Chondrocyte (in vitro differentiated cells): Measurements from ENCODE around the gene COL20A1. TPM values are rescaled to one million over a fixed set of nuclear protein-coding genes. Genes with fewer than 3 reads are reported as not detected.
A peak's percentile ranks its signal among the peaks of the same experiment; 100 is the strongest.
"Not testable (repeated sequence)": the region's sequence is repeated elsewhere in the genome, so short reads cannot be mapped to it uniquely, and the experiment has no call there.

ENCODE experiments used
- DNase-seq: peaks from one replicate; pipeline ENCODE4 v3.0.0; 2021; ENCODE audit warnings: mixed read lengths, low spot score
- H3K27ac Mint-ChIP-seq: one replicate; pipeline ENCODE4 v1.8.0; 2021; ENCODE audit warnings: mild to moderate bottlenecking, moderate library complexity, mixed read lengths; ENCODE audit not compliant: unreplicated experiment
- H3K27me3 Mint-ChIP-seq: 2 replicates; pipeline ENCODE4 v1.8.0; 2021; ENCODE audit warnings: low read depth, mixed read lengths
- H3K36me3 Mint-ChIP-seq: 2 replicates; pipeline ENCODE4 v1.8.0; 2021; ENCODE audit warnings: low read depth, mixed read lengths
- H3K4me1 Mint-ChIP-seq: 2 replicates; pipeline ENCODE4 v1.8.0; 2021; ENCODE audit warnings: low read depth, mild to moderate bottlenecking, mixed read lengths
- H3K4me3 Mint-ChIP-seq: one replicate; pipeline ENCODE4 v1.8.0; 2021; ENCODE audit warnings: mild to moderate bottlenecking, moderate library complexity, mixed read lengths; ENCODE audit not compliant: unreplicated experiment
- H3K9me3 Mint-ChIP-seq: 2 replicates; pipeline ENCODE4 v1.8.0; 2021; ENCODE audit warnings: low read depth, mixed read lengths
- CTCF ChIP-seq: fragments of 200-600 bp; sonication (generic); IDR thresholded peaks from 2 replicates; pipeline ENCODE4 v1.5.0; 2021; ENCODE audit warnings: antibody characterized with exemption, mild to moderate bottlenecking, moderate library complexity
- total RNA-seq: library from RNA; stranded (reverse); gene quantifications from 3 replicates; pipeline ENCODE4 v1.2.1, GENCODE V29; 2021

The COL20A1 gene
- total RNA-seq, 1 donor from 2014 or later: not detected

GRCh38 chr20:63336232-63336752 is 43.3 kb downstream of the COL20A1 start:
- Mint-ChIP-seq H3K27me3 (peaks cover 25% of the 10 kb centered on the region), H3K36me3 (no peaks in the 10 kb centered on the region), H3K4me3 (no peak overlapping the region), H3K27ac (no peak overlapping the region), H3K9me3 (peaks cover 8% of the 10 kb centered on the region), H3K4me1 (peaks cover 33% of the 10 kb centered on the region)
- no peak for DNase-seq
- no peak for TF ChIP-seq CTCF

- peaks cover 2% of the 10 kb centered on the region for H3K36me3 Mint-ChIP-seq
- no peak overlapping the region for H3K4me3 Mint-ChIP-seq
- peak overlapping the region; percentile 15 for H3K27ac Mint-ChIP-seq
- H3K9me3 Mint-ChIP-seq: no peaks in the 10 kb centered on the region
- peaks cover 34% of the 10 kb centered on the region for H3K27me3 Mint-ChIP-seq
- peaks cover 33% of the 10 kb centered on the region for H3K4me1 Mint-ChIP-seq
- no peak for TF ChIP-seq CTCF
- no peak for DNase-seq
Observed at GRCh38 chr20:63337786-63338420, 44.9 kb downstream of the COL20A1 start.

GRCh38 chr20:63339154-63340094 is 46.4 kb downstream of the COL20A1 start:
- peaks cover 36% of the 10 kb centered on the region for H3K27me3 Mint-ChIP-seq
- H3K27ac Mint-ChIP-seq: not testable (repeated sequence)

GRCh38 chr20:63340158-63340688 is 47.2 kb downstream of the COL20A1 start:
- Mint-ChIP-seq H3K27me3 (peaks cover 36% of the 10 kb centered on the region), H3K4me1 (peaks cover 32% of the 10 kb centered on the region)
- not testable (repeated sequence) for H3K27ac Mint-ChIP-seq, H3K36me3 Mint-ChIP-seq, H3K4me3 Mint-ChIP-seq, H3K9me3 Mint-ChIP-seq, DNase-seq

More at GRCh38 chr20:63339154-63340094, 46.4 kb downstream of the COL20A1 start:
- not testable (repeated sequence) for DNase-seq, H3K36me3 Mint-ChIP-seq, H3K4me3 Mint-ChIP-seq, H3K9me3 Mint-ChIP-seq
- peaks cover 32% of the 10 kb centered on the region for H3K4me1 Mint-ChIP-seq

GRCh38 chr20:63342561-63343459 is 49.8 kb downstream of the COL20A1 start:
- DNase-seq: no peak
- H3K27ac Mint-ChIP-seq: no peak overlapping the region
- H3K4me3 Mint-ChIP-seq: no peak overlapping the region
- H3K4me1 Mint-ChIP-seq: peaks cover 13% of the 10 kb centered on the region
- H3K9me3 Mint-ChIP-seq: no peaks in the 10 kb centered on the region
- peaks cover 2% of the 10 kb centered on the region for H3K36me3 Mint-ChIP-seq
- TF ChIP-seq CTCF: no peak
- H3K27me3 Mint-ChIP-seq: peaks cover 26% of the 10 kb centered on the region
